Measurements from ENCODE around the gene SLC17A1.

GRCh38 chr6:25842526-25842925, 10.7 kb upstream of the SLC17A1 start:
- TF ChIP-seq CTCF (IDR thresholded peaks at IDR 0.05) (no peak), POLR2A (IDR thresholded peaks at IDR 0.05) (no peak)
